Measurements from ENCODE around the gene ZNF500. TPM values are rescaled to one million over a fixed set of nuclear protein-coding genes. Genes with fewer than 3 reads are reported as not detected.

ZNF500 gene
- polyA plus RNA-seq, 1 of the 3 experiments (the other 2 are of a cell fraction): 6.3 TPM

GRCh38 chr16:4814542-4815173 lies 47.7 kb upstream of the ZNF500 start:
- H3K9me3 ChIP-seq: no peaks in the 10 kb centered on the region
- ChIA-PET POLR2A (interaction anchor here (1.1 kb wide), 1 partner anchor 81 kb away, joined by 3 read pairs; the partner anchor contains the start of genes ANKS3 and DNAAF8), CTCF (interaction anchor here (0.7 kb wide), 1 partner anchor 75 kb away, joined by 3 read pairs; no protein-coding TSS in a partner anchor)
- no peak for DNase-seq
- no peak overlapping the region for H3K4me2 ChIP-seq
- TF ChIP-seq FOXJ3 (CRISPR knock-in tag; IDR thresholded peaks at IDR 0.05) (no peak), RAD21 (IDR thresholded peaks at IDR 0.05; ENCODE audit: low read length) (no peak)
- 92% methylated on average over 15 of the region's 16 CpGs for WGBS (ENCODE audit: low lambda C conversion rate)
- no peaks in the 10 kb centered on the region for H3K27me3 ChIP-seq (ENCODE audit: insufficient read depth)
- no peaks in the 10 kb centered on the region for H4K20me1 ChIP-seq (ENCODE audit: insufficient read depth)
- H3F3A ChIP-seq (replicated peaks; ENCODE audit: insufficient read depth): peaks cover 9% of the 10 kb centered on the region
- H2AFZ ChIP-seq (ENCODE audit: low read depth): no peak overlapping the region
- no peaks in the 10 kb centered on the region for H3K9me2 ChIP-seq
- no peak overlapping the region for H3K4me3 ChIP-seq (ENCODE audit: low read depth in 2 of 2, low read length in 1 of 2)
- no peaks in the 10 kb centered on the region for H3K4me1 ChIP-seq (ENCODE audit: control insufficient read depth in 1 of 2, insufficient read depth in 2 of 2, low read depth in 1 of 2, low read length in 1 of 2)
- no peaks in the 10 kb centered on the region for H3K79me2 ChIP-seq (ENCODE audit: insufficient read depth)
- H3K27ac ChIP-seq (ENCODE audit: low read depth in 2 of 2, low read length in 1 of 2): no peak overlapping the region
- H3K36me3 ChIP-seq (replicated peaks in 1 of 2; ENCODE audit: control insufficient read depth in 1 of 2, insufficient read depth in 2 of 2, low read length in 1 of 2): peaks cover 31 to 43% of the 10 kb centered on the region in 2 experiments
- no peak overlapping the region for H3K9ac ChIP-seq

- Histone ChIP-seq H3K4me2 (no peak overlapping the region), H3K36me3 (replicated peaks in 1 of 2; ENCODE audit: control insufficient read depth in 1 of 2, insufficient read depth in 2 of 2, low read length in 1 of 2) (peaks cover 27 to 43% of the 10 kb centered on the region in 2 experiments)
- TF ChIP-seq ELF1 (IDR thresholded peaks at IDR 0.05) (no peak), JUND (IDR thresholded peaks at IDR 0.05) (no peak), RXRA (IDR thresholded peaks at IDR 0.05; ENCODE audit: borderline replicate concordance, low read depth) (no peak), USF2 (IDR thresholded peaks at IDR 0.05; ENCODE audit: borderline replicate concordance, low read depth, low read length) (no peak), SMC3 (IDR thresholded peaks at IDR 0.05; ENCODE audit: low read depth, low read length) (no peak), SIN3A (IDR thresholded peaks at IDR 0.05; ENCODE audit: borderline replicate concordance, low read depth, low read length) (no peak), EP300 (IDR thresholded peaks at IDR 0.05; ENCODE audit: borderline replicate concordance in 1 of 2, low read depth in 1 of 2, low read length in 1 of 2) (no peak), MEF2A (IDR thresholded peaks at IDR 0.05; ENCODE audit: borderline replicate concordance, low read depth) (no peak), POLR2AphosphoS5 (IDR thresholded peaks at IDR 0.05; ENCODE audit: low read depth, low read length) (no peak), FOXJ3 (CRISPR knock-in tag; IDR thresholded peaks at IDR 0.05) (no peak), CTCF (IDR thresholded peaks at IDR 0.05) (no peak), RCOR1 (IDR thresholded peaks at IDR 0.05; ENCODE audit: low read length) (no peak), USF1 (IDR thresholded peaks at IDR 0.05; ENCODE audit: borderline replicate concordance, low read depth) (no peak)
- TF ChIP-seq, protein P1, sequence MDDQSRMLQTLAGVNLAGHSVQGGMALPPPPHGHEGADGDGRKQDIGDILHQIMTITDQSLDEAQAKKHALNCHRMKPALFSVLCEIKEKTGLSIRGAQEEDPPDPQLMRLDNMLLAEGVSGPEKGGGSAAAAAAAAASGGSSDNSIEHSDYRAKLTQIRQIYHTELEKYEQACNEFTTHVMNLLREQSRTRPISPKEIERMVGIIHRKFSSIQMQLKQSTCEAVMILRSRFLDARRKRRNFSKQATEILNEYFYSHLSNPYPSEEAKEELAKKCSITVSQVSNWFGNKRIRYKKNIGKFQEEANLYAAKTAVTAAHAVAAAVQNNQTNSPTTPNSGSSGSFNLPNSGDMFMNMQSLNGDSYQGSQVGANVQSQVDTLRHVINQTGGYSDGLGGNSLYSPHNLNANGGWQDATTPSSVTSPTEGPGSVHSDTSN (IDR thresholded peaks at IDR 0.05): no peak
- TF ChIP-seq, protein P2, sequence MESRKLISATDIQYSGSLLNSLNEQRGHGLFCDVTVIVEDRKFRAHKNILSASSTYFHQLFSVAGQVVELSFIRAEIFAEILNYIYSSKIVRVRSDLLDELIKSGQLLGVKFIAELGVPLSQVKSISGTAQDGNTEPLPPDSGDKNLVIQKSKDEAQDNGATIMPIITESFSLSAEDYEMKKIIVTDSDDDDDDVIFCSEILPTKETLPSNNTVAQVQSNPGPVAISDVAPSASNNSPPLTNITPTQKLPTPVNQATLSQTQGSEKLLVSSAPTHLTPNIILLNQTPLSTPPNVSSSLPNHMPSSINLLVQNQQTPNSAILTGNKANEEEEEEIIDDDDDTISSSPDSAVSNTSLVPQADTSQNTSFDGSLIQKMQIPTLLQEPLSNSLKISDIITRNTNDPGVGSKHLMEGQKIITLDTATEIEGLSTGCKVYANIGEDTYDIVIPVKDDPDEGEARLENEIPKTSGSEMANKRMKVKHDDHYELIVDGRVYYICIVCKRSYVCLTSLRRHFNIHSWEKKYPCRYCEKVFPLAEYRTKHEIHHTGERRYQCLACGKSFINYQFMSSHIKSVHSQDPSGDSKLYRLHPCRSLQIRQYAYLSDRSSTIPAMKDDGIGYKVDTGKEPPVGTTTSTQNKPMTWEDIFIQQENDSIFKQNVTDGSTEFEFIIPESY (IDR thresholded peaks at IDR 0.05; ENCODE audit: borderline replicate concordance, low read depth): no peak
Observed at GRCh38 chr16:4814046-4814445, 47.1 kb upstream of the ZNF500 start.

More at GRCh38 chr16:4814046-4814445, 47.1 kb upstream of the ZNF500 start:
- ChIA-PET POLR2A (interaction anchor here (1.1 kb wide), 1 partner anchor 80 kb away, joined by 3 read pairs; the partner anchor contains the start of genes ANKS3 and DNAAF8), CTCF (interaction anchor here (0.7 kb wide), 1 partner anchor 75 kb away, joined by 3 read pairs; no protein-coding TSS in a partner anchor)
- Histone ChIP-seq H3K27ac (ENCODE audit: low read depth in 2 of 2, low read length in 1 of 2) (no peak overlapping the region), H4K20me1 (ENCODE audit: insufficient read depth) (no peaks in the 10 kb centered on the region), H3F3A (replicated peaks; ENCODE audit: insufficient read depth) (peaks cover 9% of the 10 kb centered on the region), H3K9me3 (no peaks in the 10 kb centered on the region), H3K4me1 (ENCODE audit: control insufficient read depth in 1 of 2, insufficient read depth in 2 of 2, low read depth in 1 of 2, low read length in 1 of 2) (no peaks in the 10 kb centered on the region), H3K4me3 (ENCODE audit: low read depth in 2 of 2, low read length in 1 of 2) (no peak overlapping the region), H3K79me2 (ENCODE audit: insufficient read depth) (no peaks in the 10 kb centered on the region), H3K27me3 (ENCODE audit: insufficient read depth) (no peaks in the 10 kb centered on the region), H2AFZ (ENCODE audit: low read depth) (no peak overlapping the region), H3K9me2 (no peaks in the 10 kb centered on the region), H3K9ac (no peak overlapping the region)
- DNase-seq: no peak

Measured in SK-N-SH (cell line).